IPS-NIHi11 (cell line): ENCODE measurements around the gene FAM241A.
"Not testable (repeated sequence)": the region's sequence is repeated elsewhere in the genome, so short reads cannot be mapped to it uniquely, and the experiment has no call there.

ENCODE experiments used
- DNase-seq: peaks from one replicate; pipeline ENCODE4 v3.0.0; 2012; ENCODE audit warnings: mixed read lengths, low spot score

FAM241A gene

GRCh38 chr4:112145326-112145789, at the start of gene FAM241A:
Gene FAM241A (plus strand): TSS chr4:112145454. CDS start chr4:112145581, 127 bp downstream.
- DNase-seq: peak; percentile 99

DNA sequence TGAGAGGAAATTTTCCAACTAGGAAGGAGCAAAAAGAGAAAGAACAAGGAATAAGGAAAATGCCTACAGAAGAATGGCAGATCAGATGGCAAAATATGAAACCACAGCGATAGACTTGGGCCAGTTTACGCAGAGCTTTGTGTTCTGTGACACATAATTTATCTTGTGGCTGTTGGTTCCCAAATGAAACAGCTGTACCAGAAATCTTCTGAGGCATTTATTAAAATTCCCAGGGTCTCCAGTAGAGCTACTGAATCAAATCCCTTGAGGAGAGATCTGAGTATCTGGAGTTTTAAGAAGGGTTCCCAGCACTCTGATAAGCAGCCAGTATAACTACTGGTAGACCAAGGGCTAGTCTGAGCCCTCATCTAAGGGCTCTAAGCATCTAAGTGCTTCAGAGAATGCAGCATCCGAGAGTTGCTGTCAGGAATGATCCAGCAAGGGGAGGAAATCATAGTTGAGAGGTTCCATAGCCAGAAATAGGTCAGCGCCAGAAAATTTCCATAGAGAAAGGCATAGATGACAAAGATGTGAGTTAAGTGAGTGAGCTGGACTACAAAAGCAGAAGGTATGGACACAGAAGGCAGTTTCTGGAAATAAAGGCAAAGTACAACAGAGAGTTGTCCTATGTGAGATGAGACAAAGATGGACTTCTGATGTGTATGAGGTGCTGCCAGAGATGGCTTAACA, 46.3 kb upstream of the FAM241A start:
- no peak for DNase-seq

GRCh38 chr4:112099701-112100297, 45.5 kb upstream of the FAM241A start:
- peak; percentile 50 for DNase-seq

GRCh38 chr4:112102875-112103370, 42.3 kb upstream of the FAM241A start:
- no peak for DNase-seq

GRCh38 chr4:112105201-112105969, 39.9 kb upstream of the FAM241A start:
- no peak for DNase-seq

GRCh38 chr4:112109360-112110058, 35.7 kb upstream of the FAM241A start:
- DNase-seq: no peak

GRCh38 chr4:112110059-112110425, 35.2 kb upstream of the FAM241A start:
- no peak for DNase-seq

DNA sequence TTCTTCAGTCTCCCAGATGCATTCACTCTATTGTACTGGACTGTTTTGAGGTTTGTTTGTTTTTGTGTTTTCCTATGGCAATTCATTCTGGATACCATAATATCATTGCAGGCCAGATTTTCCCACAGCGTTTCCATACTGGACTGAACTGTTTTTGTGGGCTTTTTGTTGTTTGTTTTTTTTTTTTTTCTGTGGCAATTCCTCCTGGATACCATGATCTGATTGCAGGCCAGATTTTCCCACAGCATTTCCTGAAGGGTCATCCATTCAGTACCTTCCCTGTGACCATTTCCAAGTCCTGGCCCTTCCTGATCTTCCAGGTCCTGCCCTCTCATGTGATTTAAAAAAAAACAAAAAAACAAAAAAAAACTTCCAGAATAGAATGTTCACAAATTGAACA, 33.9 kb upstream of the FAM241A start:
- DNase-seq: no peak

DNA sequence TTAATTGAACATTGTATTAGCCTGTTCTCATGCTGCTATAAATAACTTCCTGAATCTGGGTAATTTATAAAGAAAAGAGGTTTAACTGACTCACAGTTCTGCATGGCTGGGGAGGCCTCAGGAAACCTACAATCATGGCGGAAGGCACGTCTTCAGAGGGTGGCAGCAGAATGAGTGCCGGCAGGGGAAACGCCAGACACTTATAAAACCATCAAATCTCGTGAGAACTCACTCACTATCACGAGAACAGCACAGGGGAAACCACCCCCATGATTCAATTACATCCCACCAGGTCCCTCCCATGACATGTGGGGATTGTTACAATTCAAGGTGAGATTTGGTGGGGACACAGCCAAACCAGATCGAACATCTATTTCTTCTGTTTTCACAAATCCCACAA, 33.2 kb upstream of the FAM241A start:
- not testable (repeated sequence) for DNase-seq

DNA sequence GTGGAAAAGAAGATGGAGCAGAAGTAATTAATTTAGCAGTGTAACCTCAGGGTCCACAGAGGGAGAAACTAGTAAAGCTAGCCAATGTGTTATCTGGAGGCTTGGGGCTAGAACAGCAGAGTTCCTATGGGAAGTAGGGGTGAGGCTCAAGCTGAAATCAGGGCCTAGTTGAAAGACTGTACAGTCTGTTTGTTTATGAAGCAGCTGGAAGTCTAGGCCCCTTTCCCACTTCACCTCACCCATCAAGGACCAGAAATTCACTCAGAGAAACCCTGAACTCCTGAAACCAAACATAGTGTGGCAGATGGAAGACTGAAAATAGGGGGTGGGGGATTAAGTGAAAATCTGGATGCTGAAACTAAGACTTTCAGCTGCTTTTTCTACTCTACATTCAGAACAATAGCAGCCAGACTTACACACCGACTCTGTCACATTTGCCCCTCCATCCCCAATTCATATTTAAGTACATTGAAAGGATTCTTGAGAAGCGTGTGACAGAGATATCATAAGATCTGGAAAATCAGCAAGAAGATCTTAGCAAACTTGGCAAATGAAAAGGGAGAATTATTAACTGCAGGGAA, 32.6 kb upstream of the FAM241A start:
- DNase-seq: no peak

DNA sequence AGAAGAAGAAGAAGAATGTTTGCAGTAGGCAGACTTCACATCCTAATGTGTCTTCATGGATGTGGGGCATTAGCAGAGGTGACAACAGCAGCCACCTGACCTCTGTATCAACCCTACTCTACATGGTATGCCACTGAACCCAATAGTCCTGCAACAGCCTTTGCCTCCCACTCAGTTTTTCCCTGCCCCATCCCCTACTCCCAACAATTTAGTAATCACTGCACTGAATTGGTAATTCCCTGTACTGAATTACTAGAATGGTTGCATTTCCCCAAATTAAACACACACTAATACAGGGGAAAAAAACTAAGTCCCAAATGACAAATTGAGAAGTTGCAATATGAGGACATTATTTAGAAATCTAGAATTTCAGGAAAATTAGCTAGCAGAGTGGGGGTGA, 31.4 kb upstream of the FAM241A start:
- DNase-seq: no peak

DNA sequence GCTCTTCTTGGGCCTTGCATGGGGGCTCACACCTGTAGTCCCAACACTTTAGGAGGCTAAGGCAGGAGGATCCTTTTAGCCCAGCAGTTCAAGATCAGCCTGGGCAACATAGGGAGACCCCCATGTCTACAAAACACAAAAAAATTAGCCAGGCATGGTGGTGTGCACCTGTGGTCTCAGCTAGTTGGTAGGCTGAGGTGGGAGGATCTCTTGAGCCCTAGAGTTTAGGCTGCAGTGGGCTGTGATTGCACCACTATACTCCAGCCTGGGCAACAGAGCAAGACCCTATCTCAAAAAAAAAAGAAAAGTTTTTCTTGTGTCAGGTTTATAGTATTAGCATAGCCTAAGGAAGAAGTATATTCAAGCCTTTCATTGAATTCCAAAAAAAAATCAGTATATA, 30.8 kb upstream of the FAM241A start:
- no peak for DNase-seq

GRCh38 chr4:112118742-112119352, 26.4 kb upstream of the FAM241A start:
- DNase-seq: no peak

DNA sequence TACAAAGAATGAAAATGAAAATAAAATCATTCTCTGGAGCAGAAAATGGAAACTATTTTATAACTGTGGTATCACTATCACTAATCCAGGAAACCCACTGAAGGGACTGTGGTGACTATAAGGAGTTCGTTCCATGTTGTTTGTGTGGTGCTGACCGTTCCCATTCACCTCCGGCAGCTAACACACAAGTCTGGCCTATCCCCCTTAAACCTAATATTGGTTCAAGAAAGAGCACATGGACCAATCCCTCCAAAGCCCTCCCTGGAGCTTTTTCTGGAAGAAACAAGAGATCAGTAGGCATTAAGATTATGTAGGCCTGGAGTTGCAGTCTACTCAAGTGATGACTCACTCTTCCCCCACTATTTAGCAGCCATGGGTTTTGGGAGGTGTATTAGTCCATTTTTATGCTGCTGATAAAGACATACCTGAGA, 25.9 kb upstream of the FAM241A start:
- DNase-seq: no peak

DNA sequence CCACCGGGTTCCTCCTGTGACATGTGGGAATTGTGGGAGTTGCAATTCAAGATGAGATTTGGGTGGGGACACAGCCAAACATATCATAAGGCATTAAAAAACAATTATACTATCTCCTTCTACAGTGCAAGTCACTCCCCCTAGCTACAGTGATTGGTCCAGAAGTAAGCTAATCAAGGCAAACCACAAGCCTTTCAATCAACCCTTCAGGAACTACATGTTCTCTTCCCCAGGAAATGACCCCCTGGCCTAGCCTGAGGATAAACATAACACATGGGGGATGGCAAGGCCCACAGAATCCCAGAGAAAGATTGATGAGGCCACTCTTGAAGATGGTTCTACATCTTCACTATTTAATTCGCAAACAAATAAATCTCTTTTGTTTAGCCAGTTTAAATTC, 25.2 kb upstream of the FAM241A start:
- DNase-seq: no peak

DNA sequence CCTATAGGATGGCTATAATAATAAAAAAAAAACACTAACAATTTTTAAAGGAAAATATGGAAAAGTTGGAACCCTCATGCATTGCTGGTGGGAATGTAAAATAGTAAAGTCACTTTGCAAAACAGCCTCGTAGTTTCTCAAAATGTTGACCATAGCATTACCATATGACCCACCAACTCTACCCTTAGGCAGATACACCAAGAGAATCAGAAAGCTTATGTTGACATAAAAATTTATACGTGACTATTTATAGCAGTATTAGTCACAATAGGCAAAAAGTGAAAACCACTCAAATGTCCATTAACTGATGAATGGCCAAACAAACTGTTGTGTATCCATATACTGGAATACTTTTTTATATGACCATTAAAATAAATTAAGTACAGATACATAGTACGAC, 19.8 kb upstream of the FAM241A start:
- no peak for DNase-seq

DNA sequence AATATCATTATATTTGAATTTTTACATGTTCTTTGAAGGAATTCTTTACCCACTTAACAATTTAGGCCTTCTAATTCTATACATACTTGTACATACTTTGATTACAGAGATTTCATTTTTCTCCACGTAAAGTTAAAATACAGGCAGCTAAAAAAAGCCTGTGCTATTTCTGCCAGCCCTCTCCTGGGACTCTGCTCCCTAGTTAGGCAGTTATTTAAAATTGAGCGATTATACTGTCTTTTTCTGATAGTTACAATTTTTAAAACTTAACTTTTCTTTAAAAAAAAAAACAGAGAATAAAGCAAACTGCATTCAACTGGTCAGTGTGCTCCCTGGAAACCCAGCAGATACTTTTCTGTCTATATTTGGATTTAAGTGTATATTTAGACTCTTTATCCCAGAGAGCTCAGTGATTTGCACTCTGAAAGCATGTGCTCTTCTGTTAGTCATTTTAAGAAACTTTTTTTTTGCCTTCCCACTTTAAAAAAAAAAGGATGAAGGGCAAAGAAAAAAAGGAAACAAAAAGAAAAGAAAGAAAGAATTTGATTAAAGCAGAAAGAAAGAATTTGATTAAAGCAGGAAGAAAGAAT, 18.1 kb upstream of the FAM241A start:
- no peak for DNase-seq

DNA sequence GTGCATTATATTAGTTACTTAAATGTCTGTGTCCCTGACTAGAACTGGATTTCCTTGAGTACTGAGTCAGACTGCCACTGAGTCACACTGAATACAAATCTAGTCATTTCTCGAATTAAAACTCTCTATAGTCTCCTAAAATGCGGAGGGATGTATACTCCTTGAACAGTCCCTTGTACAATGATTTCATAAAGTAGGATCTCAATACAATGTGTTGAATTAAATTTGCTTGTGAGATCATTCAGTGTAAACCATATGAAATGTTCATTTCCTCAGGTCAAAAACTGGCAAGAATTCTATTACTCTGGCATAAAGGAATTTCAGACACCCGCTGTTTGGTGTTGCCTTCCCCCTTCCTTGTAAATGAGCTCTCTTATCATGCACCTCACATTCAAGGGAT, 17.5 kb upstream of the FAM241A start:
- peak; percentile 22 for DNase-seq

DNA sequence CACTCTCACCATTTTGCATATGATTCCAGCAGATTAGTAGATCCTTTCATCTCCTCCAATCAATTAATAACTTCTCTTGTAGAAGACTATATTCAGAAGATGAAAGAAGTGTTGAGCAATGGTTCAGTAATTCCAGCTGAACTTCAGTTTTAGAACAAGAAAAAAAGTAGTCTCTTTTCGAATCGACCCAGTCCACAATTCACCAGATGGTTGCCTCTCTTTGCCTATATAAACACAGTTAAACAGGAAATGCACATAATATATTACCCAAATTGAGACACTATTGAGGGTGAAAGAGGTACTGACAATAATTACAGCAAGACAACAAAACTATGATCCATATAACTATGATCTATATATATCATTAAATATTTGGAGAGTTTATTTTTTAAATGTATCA, 16.8 kb upstream of the FAM241A start:
- no peak for DNase-seq

GRCh38 chr4:112130906-112131305, 14.3 kb upstream of the FAM241A start:
- peak; percentile 50 for DNase-seq

GRCh38 chr4:112136551-112136950, 8.7 kb upstream of the FAM241A start:
- no peak for DNase-seq
